Measurements from ENCODE around the gene DPH1.
"Not testable (repeated sequence)": the region's sequence is repeated elsewhere in the genome, so short reads cannot be mapped to it uniquely, and the experiment has no call there.

DPH1 gene

DNA sequence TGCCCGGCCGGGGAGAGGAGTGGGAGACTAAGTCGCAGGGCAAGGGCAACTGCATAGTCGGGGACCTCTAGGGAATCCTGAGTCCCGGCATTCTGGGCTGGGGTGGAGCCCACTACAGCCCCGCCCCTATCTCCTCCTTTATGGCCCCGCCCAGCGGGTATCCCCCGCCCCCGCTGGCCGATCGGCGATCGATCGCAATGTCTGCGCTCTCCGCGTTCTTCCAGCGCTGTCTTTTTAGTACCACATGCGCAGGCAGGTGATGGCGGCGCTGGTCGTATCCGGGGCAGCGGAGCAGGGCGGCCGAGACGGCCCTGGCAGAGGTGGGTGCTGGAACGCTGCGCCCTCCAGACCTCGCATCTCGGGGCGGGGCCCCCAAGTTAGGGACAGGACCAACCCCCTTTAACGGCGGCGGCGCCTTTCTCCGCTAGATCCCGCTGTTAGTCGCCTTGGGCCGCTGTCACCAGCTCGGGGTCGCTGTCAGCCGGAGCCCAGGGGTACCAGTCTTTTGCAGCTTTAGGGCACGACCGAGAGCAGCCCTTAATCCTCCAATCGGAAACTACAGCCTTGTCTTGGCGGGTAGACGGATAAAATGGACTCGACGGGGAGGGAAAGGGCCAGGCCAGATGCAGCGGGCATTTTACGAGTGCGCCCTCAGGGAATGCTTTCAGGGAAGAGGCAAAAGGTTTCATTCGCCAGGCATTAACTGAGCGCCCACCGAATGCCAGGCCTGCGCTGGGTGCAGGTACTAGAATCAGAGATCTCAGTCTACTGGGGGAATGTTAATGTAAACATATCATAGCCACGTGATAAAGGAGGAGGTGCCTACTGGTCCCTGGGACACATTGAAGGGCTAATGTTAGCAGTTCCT is at the start of gene DPH1:
DPH1 (plus strand) TSS at position 243 of the 868 bp plus-strand sequence; CDS start at position 260, 17 bp downstream.
- DNase-seq, result peak; percentile 91

- DNase-seq, result no peak
Measured at GRCh38 chr17:1980665-1981250, 49.2 kb upstream of the DPH1 start.

- DNase-seq, result not testable (repeated sequence)
Measured at GRCh38 chr17:1982793-1983366, 47.1 kb upstream of the DPH1 start.

GRCh38 chr17:1985093-1985492 is 44.9 kb upstream of the DPH1 start:
- no peak for DNase-seq

GRCh38 chr17:1985686-1986085 is 44.3 kb upstream of the DPH1 start:
- DNase-seq, result no peak

DNA sequence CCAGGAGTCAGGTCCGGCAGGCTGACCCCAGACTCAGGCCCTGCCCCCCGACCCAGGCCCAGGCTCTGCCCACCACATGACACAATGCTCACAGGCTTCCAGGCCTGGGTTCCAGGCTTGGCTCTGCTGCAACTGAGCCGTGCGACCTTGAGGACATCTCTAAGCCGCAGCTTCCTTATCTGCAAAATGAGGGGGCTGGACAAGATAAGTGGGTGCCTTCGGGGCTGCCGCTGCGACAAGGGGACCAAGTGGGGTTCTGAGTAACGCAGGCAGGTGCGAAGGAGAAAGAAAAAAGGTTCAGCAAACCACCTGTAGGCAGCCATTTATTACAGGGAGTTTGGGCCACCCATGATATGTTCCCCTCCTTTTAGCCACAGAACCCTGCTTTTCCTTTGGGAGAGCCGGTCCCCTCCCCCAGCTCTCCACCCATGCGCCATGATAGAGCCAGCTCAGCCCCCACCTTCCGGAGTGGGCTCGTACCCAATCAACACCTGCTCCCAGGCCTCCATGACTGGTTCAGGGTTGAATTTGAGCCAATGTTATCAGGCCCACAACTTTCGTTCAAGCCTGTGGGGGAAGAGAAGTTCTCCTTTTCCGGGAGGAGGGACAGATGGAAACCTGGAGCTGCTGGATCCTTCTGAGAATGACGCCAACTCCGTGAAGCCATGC is 43.0 kb upstream of the DPH1 start:
- no peak for DNase-seq

DNA sequence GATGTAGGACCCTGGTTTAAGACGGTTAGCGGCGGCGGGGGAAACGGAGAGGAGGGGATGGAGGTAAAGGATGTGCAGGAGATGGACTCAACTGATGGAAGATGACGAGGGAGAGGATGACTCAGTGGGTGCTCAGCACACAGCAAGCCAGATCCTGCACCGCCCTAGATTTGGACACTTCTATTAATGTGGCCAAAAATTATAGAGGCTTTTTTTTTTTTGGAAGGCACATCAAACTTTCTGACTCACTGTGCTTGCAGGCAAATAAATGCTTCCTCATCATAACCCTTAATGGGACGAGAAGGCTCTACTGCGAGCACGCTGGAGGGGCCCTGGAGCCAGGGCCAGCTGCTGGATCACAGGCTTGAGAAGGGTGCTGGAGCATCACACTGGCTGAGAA is 40.8 kb upstream of the DPH1 start:
- no peak for DNase-seq

DNA sequence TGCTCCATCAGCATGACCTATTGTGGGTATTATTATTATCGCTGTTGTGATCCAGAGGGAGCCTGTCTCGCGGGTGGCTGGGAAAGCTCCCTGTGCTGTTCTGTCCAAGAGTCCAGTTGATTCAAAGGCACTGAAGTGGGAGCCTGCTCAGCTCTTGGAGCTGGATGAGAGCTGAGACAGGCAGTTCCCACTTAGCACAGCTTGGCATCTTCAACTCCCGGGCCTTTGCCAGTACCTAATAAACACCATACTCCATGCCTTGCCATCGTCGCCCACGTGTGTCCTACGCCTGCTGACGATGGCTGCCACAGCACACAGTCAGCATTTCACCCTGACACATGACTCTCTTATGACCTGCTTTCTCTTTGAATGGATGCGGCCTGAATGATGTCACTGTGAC is 37.4 kb upstream of the DPH1 start:
- DNase-seq, result no peak

DNA sequence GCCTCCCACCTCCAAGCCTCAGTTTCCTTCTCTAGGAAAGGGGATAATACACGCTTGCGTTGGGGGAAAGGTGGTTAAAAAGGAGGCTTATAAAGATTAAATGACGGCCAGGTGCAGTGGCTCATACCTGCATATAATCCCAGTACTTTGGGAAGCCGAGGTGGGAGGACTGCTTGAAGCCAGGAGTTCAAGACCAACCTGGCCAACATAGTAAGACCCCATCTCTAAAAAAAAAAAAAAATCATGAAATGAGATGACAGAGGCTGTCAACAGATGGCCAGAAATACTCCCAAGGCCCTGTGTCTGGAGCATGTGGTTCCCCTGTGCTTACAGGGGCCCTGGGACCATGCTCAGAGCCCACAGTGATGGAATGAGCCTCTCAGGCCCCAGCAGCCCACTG is 35.2 kb upstream of the DPH1 start:
- DNase-seq, result no peak

DNA sequence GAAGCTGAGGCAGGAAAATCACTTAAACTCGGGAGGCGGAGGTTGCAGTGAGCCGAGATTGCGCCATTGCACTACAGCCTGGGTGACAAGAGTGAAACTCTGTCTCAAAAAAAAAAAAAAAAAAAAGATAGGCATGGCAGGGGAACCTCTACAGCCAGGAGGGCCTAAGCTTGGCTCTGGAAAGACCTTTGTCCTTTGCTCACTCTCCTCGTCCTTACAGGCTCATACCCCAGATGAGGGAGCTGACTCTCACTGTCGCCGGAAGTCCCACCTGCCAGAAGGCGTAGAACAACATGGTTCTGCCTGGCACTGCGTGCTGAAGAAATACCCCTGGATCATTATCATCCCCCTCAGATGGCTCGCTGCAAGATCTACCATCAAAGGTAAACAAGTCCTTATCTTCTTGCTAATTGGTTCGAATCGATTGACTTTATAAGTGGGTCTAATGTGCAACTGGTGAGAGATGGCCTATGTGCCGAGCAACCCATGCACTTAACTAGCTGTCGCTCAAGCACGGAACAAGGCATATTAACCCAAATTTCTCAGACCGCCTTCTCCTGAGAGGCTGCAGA is 34.5 kb upstream of the DPH1 start:
- no peak for DNase-seq

DNA sequence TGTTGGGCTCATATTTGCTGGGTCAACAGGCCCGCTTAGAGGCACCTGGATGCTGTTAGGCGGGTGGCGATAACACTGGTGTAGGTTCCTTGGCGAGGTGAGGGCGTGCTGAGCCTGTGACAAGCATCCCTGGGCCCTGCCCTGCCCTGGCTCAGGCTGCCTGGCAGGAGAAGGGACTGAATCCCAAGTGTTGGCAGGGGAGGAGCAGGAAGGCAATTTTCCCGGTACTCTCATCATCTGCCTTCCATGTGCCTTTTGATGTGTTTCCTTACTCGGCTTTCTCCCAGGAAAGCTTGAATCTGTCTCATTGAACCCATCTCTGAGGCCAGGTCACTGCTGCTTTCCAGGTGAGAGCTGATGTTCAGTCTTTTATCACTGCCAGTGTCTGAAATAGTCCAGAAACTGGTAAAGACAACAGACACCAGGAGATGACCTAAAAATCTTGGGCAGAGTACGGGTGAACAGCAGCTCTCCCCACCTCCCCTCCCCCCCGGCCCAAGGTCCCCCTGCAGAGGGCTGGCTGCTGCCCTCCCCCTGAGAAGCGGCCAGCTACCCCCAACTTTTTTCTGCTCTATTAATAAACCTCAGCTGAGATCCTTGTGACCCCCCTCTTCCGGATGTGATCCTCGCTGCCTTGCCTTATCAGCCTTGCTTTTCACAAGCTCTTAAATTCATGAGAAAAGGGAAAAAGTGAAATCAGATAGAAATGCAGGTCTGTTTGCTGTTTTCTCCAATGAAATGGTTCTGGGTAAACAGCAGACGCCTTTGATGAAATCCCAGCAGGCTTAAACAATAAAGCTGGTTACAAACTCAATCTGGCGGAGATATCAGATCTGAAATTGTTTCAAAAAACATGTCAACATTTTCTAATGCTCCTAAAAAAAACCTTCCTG is 33.8 kb upstream of the DPH1 start:
- DNase-seq, result no peak

DNA sequence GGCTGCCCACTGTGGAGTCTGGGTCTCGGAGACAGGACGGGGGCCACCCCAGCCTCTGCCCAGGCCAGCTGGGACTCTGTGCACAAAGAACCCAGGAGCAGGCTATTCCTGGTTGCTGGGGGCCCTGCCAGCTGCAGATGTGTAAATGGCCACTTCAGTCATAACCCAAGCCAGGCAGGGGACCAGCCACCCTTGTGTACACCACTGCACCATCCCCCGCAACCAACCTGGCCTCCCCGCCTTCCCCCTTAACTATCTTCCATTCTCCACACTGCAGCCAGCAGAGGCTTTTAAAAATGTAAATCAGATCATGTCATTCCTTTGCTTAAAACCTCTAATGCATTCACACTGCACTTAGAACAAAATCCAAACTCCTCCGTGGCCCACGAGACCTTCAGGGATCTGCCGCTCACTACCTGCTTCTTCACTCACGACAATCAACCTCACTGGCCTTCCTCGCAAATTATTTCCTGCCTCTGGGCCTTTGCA is 33.1 kb upstream of the DPH1 start:
- DNase-seq, result no peak

DNA sequence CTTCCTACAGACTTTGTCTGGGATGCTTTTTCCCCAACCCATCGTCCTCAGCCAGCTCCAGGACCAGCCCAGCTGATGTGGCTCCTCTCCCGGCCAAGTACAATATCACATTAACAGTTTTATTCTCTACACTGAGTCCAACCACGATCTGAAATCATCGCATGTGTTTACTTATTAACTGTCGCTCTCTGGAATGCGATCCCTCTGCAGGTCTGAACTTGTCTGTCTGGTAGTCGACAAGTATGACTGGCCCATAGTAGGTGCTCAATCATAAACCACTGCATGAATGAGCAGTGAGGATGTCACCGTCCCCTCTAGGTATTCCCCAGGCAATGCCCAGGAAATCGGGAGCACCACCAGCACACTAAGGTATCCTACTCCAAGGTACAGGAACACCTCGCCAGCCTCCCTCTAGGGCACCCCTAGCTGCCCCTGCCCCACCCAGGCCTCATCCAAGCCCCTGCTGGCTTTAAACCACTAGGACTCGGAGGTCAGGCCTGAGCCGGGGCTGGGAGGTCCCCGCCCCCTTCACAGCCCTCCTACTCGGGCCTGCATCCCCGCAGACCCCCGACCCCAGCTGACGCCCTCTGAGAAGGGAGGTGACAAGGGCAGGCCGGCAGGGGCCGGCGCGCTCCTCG is 32.5 kb upstream of the DPH1 start:
- no peak for DNase-seq

DNA sequence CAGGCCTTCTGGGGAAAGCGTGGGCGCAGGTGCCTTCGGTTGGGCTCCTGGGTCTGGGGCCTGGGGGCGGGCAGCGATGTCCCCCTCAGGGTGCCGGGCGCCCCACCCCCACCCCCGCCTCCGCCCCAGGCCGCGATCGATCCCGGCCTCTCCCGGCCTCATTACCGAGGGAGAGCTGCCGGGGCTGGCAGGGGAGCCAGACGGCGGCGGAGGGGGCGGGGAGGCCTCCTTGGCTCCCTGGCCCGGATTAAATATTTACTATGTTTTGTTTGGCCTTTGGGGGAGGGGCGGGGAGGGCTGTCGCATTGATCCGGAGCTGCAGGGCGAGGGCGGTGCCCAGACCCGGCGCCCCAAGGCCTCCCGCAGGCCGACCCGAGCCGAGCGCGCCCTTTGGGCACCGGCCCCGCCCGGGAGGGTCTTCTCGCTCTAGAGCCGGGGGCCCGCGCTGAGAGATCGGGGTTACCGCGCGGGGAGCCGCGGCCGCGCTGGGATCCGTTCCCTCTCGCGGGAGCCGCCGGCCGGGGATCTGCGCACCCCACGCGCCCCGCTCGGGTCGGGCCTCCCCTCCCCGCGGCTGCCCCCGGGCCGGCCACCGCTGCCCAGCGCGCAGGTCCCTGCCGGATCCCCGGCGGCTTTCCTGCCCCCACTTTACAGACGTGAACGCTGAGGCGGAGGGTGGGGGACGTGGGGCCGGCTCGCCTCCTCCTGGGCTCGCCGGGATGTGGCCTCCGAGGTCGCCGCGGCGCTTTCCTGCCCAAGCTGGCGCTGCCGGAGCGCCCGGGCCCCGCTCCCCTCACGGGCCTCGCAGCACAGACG is 31.8 kb upstream of the DPH1 start:
- no peak for DNase-seq

DNA sequence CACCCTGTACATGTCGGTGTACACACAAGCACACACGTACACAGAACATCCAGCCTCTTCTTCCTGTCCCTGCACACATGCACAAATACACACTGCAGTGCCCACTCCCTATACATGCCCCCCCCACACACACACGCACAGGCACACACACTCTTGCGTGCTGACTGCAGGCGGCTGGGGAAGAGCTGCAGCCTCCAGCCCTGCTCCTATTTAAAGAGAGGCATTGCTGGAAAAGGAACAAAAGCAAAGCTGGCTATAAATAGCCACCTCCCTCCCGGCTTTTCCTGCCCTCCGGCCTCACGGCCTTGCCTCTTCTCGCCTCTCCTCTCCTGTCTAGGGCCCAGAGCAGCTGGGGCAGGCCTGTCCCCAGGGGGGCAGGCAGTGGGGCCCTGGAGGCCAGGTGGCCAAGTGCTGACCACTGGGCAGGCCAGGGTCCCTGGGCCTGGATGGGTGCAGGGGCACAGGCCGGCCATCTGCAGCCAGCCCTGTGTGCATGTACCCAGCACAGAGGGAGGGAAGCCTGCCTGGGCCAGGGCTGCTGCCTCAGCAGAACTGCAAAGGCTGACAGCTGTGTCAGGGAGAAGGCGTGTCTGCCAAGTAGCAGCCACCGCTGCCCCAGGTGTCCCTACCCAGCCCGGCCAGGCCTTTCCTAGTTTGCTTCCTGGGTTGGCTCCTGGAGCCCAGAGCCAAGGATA is 30.2 kb upstream of the DPH1 start:
- peak; percentile 53 for DNase-seq

DNA sequence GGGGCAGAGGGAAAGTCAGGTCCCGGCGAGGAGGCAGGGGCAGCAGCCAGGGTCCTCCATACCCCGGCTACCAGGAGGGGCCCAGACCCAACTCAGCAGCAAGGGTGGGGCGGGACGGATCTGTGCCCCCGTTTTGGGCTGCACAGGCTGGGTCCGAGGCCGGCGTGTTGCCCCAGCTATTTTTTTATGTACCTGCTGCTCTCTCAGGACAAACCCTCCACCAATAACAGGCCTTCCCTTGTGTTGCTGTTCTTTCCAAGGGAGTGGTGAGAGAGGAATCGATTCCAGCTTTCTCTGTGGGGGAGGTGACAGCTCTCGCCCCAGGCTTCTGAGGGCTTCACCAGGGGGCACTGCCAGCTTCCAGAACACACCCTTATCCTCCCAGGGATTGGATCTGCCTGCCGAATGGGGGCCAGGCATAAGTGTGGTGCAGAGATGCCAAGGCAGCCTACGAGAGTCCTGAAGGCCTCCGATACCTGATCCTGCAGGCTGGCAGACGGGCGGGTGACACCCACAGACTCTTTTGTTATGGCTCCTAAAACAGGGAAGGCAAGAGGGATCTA is 27.1 kb upstream of the DPH1 start:
- DNase-seq, result no peak

DNA sequence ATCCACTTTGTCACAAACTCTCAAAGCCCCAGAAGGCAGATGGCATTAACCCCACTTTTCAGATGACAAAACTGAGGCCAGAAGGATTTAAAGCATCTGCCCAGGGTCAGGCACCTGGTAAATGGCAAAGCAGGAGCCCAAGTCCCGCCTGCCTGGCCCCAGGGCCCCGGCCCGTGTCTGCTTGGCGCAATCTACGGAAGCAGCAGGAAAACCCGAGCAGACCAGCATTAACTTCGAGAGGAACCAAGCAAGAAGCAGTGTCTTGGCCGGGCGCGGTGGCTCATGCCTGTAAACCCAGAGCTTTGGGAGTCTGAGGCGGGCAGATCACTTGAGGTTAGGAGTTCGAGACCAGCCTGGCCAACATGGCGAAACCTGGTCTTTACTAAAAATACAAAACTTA is 26.4 kb upstream of the DPH1 start:
- no peak for DNase-seq

- DNase-seq, result no peak
Measured at GRCh38 chr17:2004435-2004952, 25.5 kb upstream of the DPH1 start.

All from NCI-H1694 (cell line).